B cell (primary cell): ENCODE data around the gene NDUFB10. TPM values are rescaled to one million over a fixed set of nuclear protein-coding genes. Genes with fewer than 3 reads are reported as not detected.

Experiments
- ATAC-seq: fragments of 200-7000 bp; cut with Tn5 transposase; one replicate; pipeline ENCODE4 v1.10.0; 2021; ENCODE audit warnings: low read depth, mild to moderate bottlenecking, moderate number of reproducible peaks, moderate library complexity
- CTCF ChIA-PET: fragments of 350-600 bp; sonication (Branson Sonifier 250); formaldehyde crosslinking; loops from one replicate; lab custom pipeline; 2021; ENCODE audit warnings: antibody characterized with exemption, inconsistent platforms; lab: Charles Lee
- POLR2A ChIA-PET: fragments of 350-600 bp; sonication (Branson Sonifier 250); formaldehyde crosslinking; loops from one replicate; lab custom pipeline; 2021; ENCODE audit warnings: antibody characterized with exemption; lab: Charles Lee
- DNase-seq: peaks from one replicate; pipeline ENCODE4 v3.0.0; 2013
- H2AFZ ChIP-seq: 2 replicates; pipeline ENCODE4 v1.6.1; 2012; ENCODE audit warnings: mild to moderate bottlenecking, low read depth, low read length; ENCODE audit not compliant: insufficient read depth, poor library complexity, severe bottlenecking
- H3K27ac ChIP-seq, 2 donors: 1 replicate in 1 of 2; 2 replicates in 1 of 2; pipeline ENCODE4 v1.5.1; 2012 to 2013; ENCODE audit warnings: low read length in 2 of 2, mild to moderate bottlenecking in 2 of 2, moderate library complexity in 1 of 2
- H3K27me3 ChIP-seq, 4 experiments: fragments of 200-600 bp in 1 of 4; sonication (generic) in 1 of 4; replicated peaks in 1 of 4; 1 replicate in 2 of 4; 2 replicates in 2 of 4; pipeline versions ENCODE4 v1.6.1 to v1.7.0; 2013 to 2016; ENCODE audit warnings: low read length in 3 of 4, mild to moderate bottlenecking in 2 of 4, mixed read lengths in 1 of 4, moderate library complexity in 1 of 4; ENCODE audit not compliant: insufficient read depth in 4 of 4, control insufficient read depth in 3 of 4; ENCODE audit errors: control extremely low read depth in 1 of 4
- H3K36me3 ChIP-seq, 2 experiments: replicated peaks in 1 of 2; 1 replicate in 1 of 2; 2 replicates in 1 of 2; pipeline versions ENCODE4 v1.6.1 to v1.7.1; 2013; ENCODE audit warnings: low read length in 1 of 2; ENCODE audit not compliant: insufficient read depth in 2 of 2, control insufficient read depth in 1 of 2; ENCODE audit errors: control extremely low read depth in 1 of 2, extremely low read depth in 1 of 2
- H3K4me1 ChIP-seq, 2 donors: fragments of 200-600 bp in 1 of 2; sonication (generic) in 1 of 2; 1 replicate in 1 of 2; 2 replicates in 1 of 2; pipeline versions ENCODE4 v1.5.1 to v1.6.1; 2013 to 2017; ENCODE audit warnings: low read length in 2 of 2; ENCODE audit not compliant: control insufficient read depth in 2 of 2, insufficient read depth in 2 of 2
- H3K4me2 ChIP-seq: replicated peaks from 2 replicates; pipeline ENCODE3; 2012; ENCODE audit warnings: mild to moderate bottlenecking, low read depth, low read length; ENCODE audit not compliant: poor library complexity, severe bottlenecking
- H3K4me3 ChIP-seq, 5 experiments: fragments of 200-600 bp in 1 of 5; sonication (generic) in 1 of 5; 1 replicate in 3 of 5; 2 replicates in 2 of 5; pipeline versions ENCODE4 v1.5.1 to v1.7.0; 2011 to 2016; ENCODE audit warnings: low read length in 4 of 5, mild to moderate bottlenecking in 4 of 5, low read depth in 2 of 5, control low read depth in 1 of 5, moderate library complexity in 1 of 5; ENCODE audit not compliant: insufficient read depth in 1 of 5; ENCODE audit errors: control extremely low read depth in 1 of 5, extremely low read depth in 1 of 5
- H3K79me2 ChIP-seq: fragments of 200-600 bp; sonication (generic); one replicate; pipeline ENCODE4 v1.6.0; 2016; ENCODE audit warnings: low read length; ENCODE audit not compliant: control insufficient read depth, insufficient read depth
- H3K9ac ChIP-seq: fragments of 200-600 bp; sonication (generic); 2 replicates; pipeline ENCODE4 v1.6.1; 2017; ENCODE audit warnings: mild to moderate bottlenecking, low read length, moderate library complexity
- H3K9me3 ChIP-seq, 3 donors: one replicate each; pipeline versions ENCODE4 v1.6.1 to v1.7.1; 2013; ENCODE audit warnings: low read length in 2 of 3; ENCODE audit not compliant: control insufficient read depth in 2 of 3, insufficient read depth in 1 of 3; ENCODE audit errors: control extremely low read depth in 1 of 3
- H4K20me1 ChIP-seq: 2 replicates; pipeline ENCODE4 v1.6.0; 2012; ENCODE audit warnings: mild to moderate bottlenecking, low read length; ENCODE audit not compliant: insufficient read depth, control insufficient read depth, poor library complexity, severe bottlenecking
- H3K27ac Mint-ChIP-seq: one replicate; pipeline ENCODE4 v1.8.0; 2021; ENCODE audit warnings: mixed read lengths
- H3K27me3 Mint-ChIP-seq: one replicate; pipeline ENCODE4 v1.8.0; 2021; ENCODE audit warnings: mixed read lengths
- H3K4me1 Mint-ChIP-seq: one replicate; pipeline ENCODE4 v1.8.0; 2021; ENCODE audit warnings: mixed read lengths
- H3K4me3 Mint-ChIP-seq: one replicate; pipeline ENCODE4 v1.8.0; 2021; ENCODE audit warnings: mixed read lengths
- H3K9me3 Mint-ChIP-seq: one replicate; pipeline ENCODE4 v1.8.0; 2022; ENCODE audit warnings: mixed read lengths; ENCODE audit not compliant: insufficient read depth
- CTCF ChIP-seq: fragments of 200-600 bp; IDR thresholded peaks from one replicate; pipeline ENCODE4 v1.8.0; 2022; ENCODE audit warnings: antibody characterized with exemption, mild to moderate bottlenecking
- EZH2 ChIP-seq: IDR thresholded peaks from 2 replicates; pipeline ENCODE4 v1.6.1; 2012; ENCODE audit warnings: borderline replicate concordance, low read depth, mild to moderate bottlenecking, moderate library complexity, low read length; ENCODE audit not compliant: insufficient read depth, poor library complexity, severe bottlenecking
- WGBS: methylation state at CpG from one replicate; pipeline ENCODE4 v1.1.5; 2013; ENCODE audit warnings: missing lambda C conversion rate; ENCODE audit not compliant: insufficient coverage; 5-methylcytosine and 5-hydroxymethylcytosine counted together
- intact Hi-C: fragments of 100-400 bp; cut with micrococcal nuclease; formaldehyde crosslinking; loops from one replicate; pipeline ENCODE4 v1.10.0; 2022
- polyA plus RNA-seq: library from polyadenylated mRNA; depleted of rRNA; stranded (reverse); fragments of >200 nt; gene quantifications from 2 replicates; pipeline ENCODE4 v1.2.3, GENCODE V29; 2012
- total RNA-seq, 2 donors: library from RNA; stranded (reverse); fragments of 120-200 nt in 1 of 2; gene quantifications; 1 replicate in 1 of 2; 2 replicates in 1 of 2; pipeline versions ENCODE4 v1.2.3 to v1.2.4, GENCODE V29; 2013 to 2022

NDUFB10 gene
- total and polyA plus RNA-seq, 2 donors (not counting 1 experiment from before 2014, with no cell fraction given) = 70.4 to 92.6 TPM

- Mint-ChIP-seq H3K4me3 (peak within 1 kb of the TSS; percentile 91), H3K27ac (peak within 1 kb of the TSS; percentile 97), H3K27me3 (no peaks in the 10 kb centered on the region), H3K9me3 (no peaks in the 10 kb centered on the region), H3K4me1 (peaks cover 43% of the 10 kb centered on the region)
- Histone ChIP-seq H3K4me1 (peaks cover 31 to 46% of the 10 kb centered on the region in 2 donors), H3K9ac (peak within 1 kb of the TSS; percentile 90), H3K79me2 (no peaks in the 10 kb centered on the region), H4K20me1 (no peaks in the 10 kb centered on the region), H3K27ac (peak within 1 kb of the TSS; percentile 86 to 92), H2AFZ (peak within 1 kb of the TSS; percentile 56), H3K27me3 (no peaks in the 10 kb centered on the region), H3K36me3 (peaks cover 0 to 10% of the 10 kb centered on the region in 2 experiments), H3K4me3 (peak within 1 kb of the TSS in 4 of 5 experiments; percentile 65 to 93 (median 69)), H3K4me2 (peak within 1 kb of the TSS; percentile 100), H3K9me3 (peaks cover 0 to 13% (median 0%) of the 10 kb centered on the region in 3 donors)
- ChIA-PET POLR2A (interaction anchor here (1.1 kb wide), 1 partner anchor 166 kb away, joined by 3 read pairs; the partner anchor contains the start of gene TRAF7), CTCF (interaction anchor here (1.1 kb wide), 1 partner anchor 25 kb away, joined by 3 read pairs; the partner anchor contains the start of gene RPS2)
- TF ChIP-seq EZH2 (no peak), CTCF (no peak)
- 10% methylated on average over 60 of the region's 67 CpGs for WGBS
- DNase-seq = peak; percentile 65
- ATAC-seq = no peak
- intact Hi-C loops = loop anchor here (2.0 to 10.0 kb wide), 3 partner anchors 25 to 788 kb away; partner anchors contain the start of genes ELOB, MSRB1 and RPS2
Observed at GRCh38 chr16:1989209-1990100, 30.1 kb downstream of the NDUFB10 start, which contains the start of gene SYNGR3. TSS of gene SYNGR3 (plus strand) at chr16:1989970. CDS start at chr16:1990103, 133 bp downstream.
